Esophagus (tissue), 2 donors: Measurements from ENCODE around the gene TALDO1. TPM values are rescaled to one million over a fixed set of nuclear protein-coding genes. Genes with fewer than 3 reads are reported as not detected.
A peak's percentile ranks its signal among the peaks of the same experiment; 100 is the strongest.

Source experiments
- H3K27ac ChIP-seq, 2 donors: one replicate each; pipeline ENCODE4 v1.5.1; 2013; ENCODE audit warnings: low read depth in 2 of 2, mild to moderate bottlenecking in 2 of 2, inconsistent platforms in 1 of 2, low read length in 1 of 2, moderate library complexity in 1 of 2
- H3K27me3 ChIP-seq, 2 donors: one replicate each; pipeline ENCODE4 v1.6.1; 2013; ENCODE audit warnings: low read length in 2 of 2, control low read depth in 1 of 2, mild to moderate bottlenecking in 1 of 2; ENCODE audit not compliant: insufficient read depth in 2 of 2, control insufficient read depth in 1 of 2
- H3K36me3 ChIP-seq, 2 donors: one replicate each; pipeline ENCODE4 v1.6.1; 2013; ENCODE audit warnings: low read length in 1 of 2; ENCODE audit not compliant: control insufficient read depth in 2 of 2, insufficient read depth in 2 of 2
- H3K4me1 ChIP-seq, 2 donors: one replicate each; pipeline ENCODE4 v1.6.1; 2013; ENCODE audit warnings: low read length in 1 of 2; ENCODE audit not compliant: control insufficient read depth in 2 of 2, insufficient read depth in 2 of 2
- H3K4me3 ChIP-seq, 2 donors: one replicate each; pipeline ENCODE4 v1.5.1; 2013; ENCODE audit warnings: low read length in 2 of 2, mild to moderate bottlenecking in 2 of 2, low read depth in 1 of 2, moderate library complexity in 1 of 2
- H3K9me3 ChIP-seq, 2 donors: one replicate each; pipeline ENCODE4 v1.6.1; 2013; ENCODE audit warnings: mild to moderate bottlenecking in 2 of 2, low read depth in 1 of 2, low read length in 1 of 2, moderate library complexity in 1 of 2; ENCODE audit not compliant: control insufficient read depth in 2 of 2, insufficient read depth in 1 of 2
- WGBS, 2 donors: extraction: QIAGEN DNeasy Blood & Tissue Kit; methylation state at CpG; one replicate each; pipeline ENCODE4 v1.1.7; 2013; 5-methylcytosine and 5-hydroxymethylcytosine counted together
- polyA plus RNA-seq, 2 donors: library from polyadenylated mRNA; stranded (reverse); fragments of 200-250 nt; gene quantifications; one replicate each; pipeline ENCODE4 v1.2.3, GENCODE V29; 2013
- donor health status: healthy with polysubstance abuse.
- donor health status: Bipolar disorder and iron deficiency.

Gene TALDO1
- polyA plus RNA-seq, 2 donors = 228 to 278 TPM

- WGBS, 2 donors = 82 to 84% methylated on average over 9 of the region's 9 CpGs
- no peaks in the 10 kb centered on the region for H3K27me3 ChIP-seq
- no peak overlapping the region for H3K4me3 ChIP-seq
- H3K27ac ChIP-seq = peak overlapping the region in 1 of 2 donors; percentile 0
- no peaks in the 10 kb centered on the region for H3K9me3 ChIP-seq
- H3K36me3 ChIP-seq = peaks cover 9 to 25% of the 10 kb centered on the region in 2 donors
- H3K4me1 ChIP-seq = peaks cover 0 to 11% of the 10 kb centered on the region in 2 donors
These were observed 66.3 kb downstream of the TALDO1 start for GRCh38 chr11:813456-814096.

Other genes starting within 250 kb of the TALDO1 start
- 100 to 1,000 TPM; 106 to 219 TPM for gene RNH1, start 240.2 kb upstream of the TALDO1 start, polyA plus RNA-seq
- gene HRAS, start 211.9 kb upstream of the TALDO1 start, polyA plus RNA-seq = 100 to 1,000 TPM; 163 to 257 TPM
- gene LRRC56, start 209.9 kb upstream of the TALDO1 start, polyA plus RNA-seq = 1 to 10 TPM; 1.7 to 4.0 TPM
- 1 to 10 TPM; 2.9 to 6.9 TPM for gene LMNTD2, start 186.7 kb upstream of the TALDO1 start, polyA plus RNA-seq
- 10 to 100 TPM; 46.6 to 82.4 TPM for gene RASSF7, start 186.5 kb upstream of the TALDO1 start, polyA plus RNA-seq
- 10 to 100 TPM; 13.7 to 28.4 TPM for gene PHRF1, start 171.0 kb upstream of the TALDO1 start, polyA plus RNA-seq
- 10 to 100 TPM; 17.0 to 30.1 TPM for gene IRF7, start 131.5 kb upstream of the TALDO1 start, polyA plus RNA-seq
- under 1 TPM; 0.02 to 0.08 TPM for gene CDHR5, start 122.5 kb upstream of the TALDO1 start, polyA plus RNA-seq
- not detected for gene SCT, start 120.3 kb upstream of the TALDO1 start, polyA plus RNA-seq
- gene DRD4, start 110.2 kb upstream of the TALDO1 start, polyA plus RNA-seq = under 1 TPM; 0.18 to 0.39 TPM
- 10 to 100 TPM; 20.3 to 42.4 TPM for gene DEAF1, start 52.2 kb upstream of the TALDO1 start, polyA plus RNA-seq
- gene TMEM80, start 51.6 kb upstream of the TALDO1 start, polyA plus RNA-seq = 10 to 100 TPM; 25.0 to 53.9 TPM
- gene EPS8L2, start 41.2 kb upstream of the TALDO1 start, polyA plus RNA-seq = 100 to 1,000 TPM; 254 to 440 TPM
- gene GATD1, start 30.0 kb downstream of the TALDO1 start, polyA plus RNA-seq = 10 to 100 TPM; 23.1 to 49.2 TPM
- gene CEND1, start 42.6 kb downstream of the TALDO1 start, polyA plus RNA-seq = under 1 TPM; 0.10 to 0.12 TPM
- gene SLC25A22, start 50.8 kb downstream of the TALDO1 start, polyA plus RNA-seq = 10 to 100 TPM; 10.2 TPM
- gene PIDD1, start 57.8 kb downstream of the TALDO1 start, polyA plus RNA-seq = 10 to 100 TPM; 11.3 to 27.8 TPM
- gene RPLP2, start 62.5 kb downstream of the TALDO1 start, polyA plus RNA-seq = 1,000 to 10,000 TPM; 1,061 to 1,474 TPM
- gene PNPLA2, start 71.5 kb downstream of the TALDO1 start, polyA plus RNA-seq = 10 to 100 TPM; 51.7 to 53.2 TPM
- 1 to 10 TPM; 3.2 to 5.3 TPM for gene CRACR2B, start 80.5 kb downstream of the TALDO1 start, polyA plus RNA-seq
- gene CD151, start 85.5 kb downstream of the TALDO1 start, polyA plus RNA-seq = 100 to 1,000 TPM in 1 of 2 donors, 10 to 100 TPM in 1; 75.5 to 108 TPM
- 100 to 1,000 TPM in 1 of 2 donors, 10 to 100 TPM in 1; 64.9 to 177 TPM for gene POLR2L, start 95.1 kb downstream of the TALDO1 start, polyA plus RNA-seq
- 10 to 100 TPM in 1 of 2 donors, 1 to 10 TPM in 1; 9.8 to 16.8 TPM for gene TSPAN4, start 95.4 kb downstream of the TALDO1 start, polyA plus RNA-seq
- gene CHID1, start 163.3 kb downstream of the TALDO1 start, polyA plus RNA-seq = 10 to 100 TPM; 22.5 to 30.7 TPM
- gene AP2A2, start 178.4 kb downstream of the TALDO1 start, polyA plus RNA-seq = 10 to 100 TPM; 17.3 to 20.2 TPM